Chondrocyte (in vitro differentiated cells): ENCODE measurements around the gene TOX2. TPM values are rescaled to one million over a fixed set of nuclear protein-coding genes. Genes with fewer than 3 reads are reported as not detected.

Experiments
- DNase-seq: peaks from one replicate; pipeline ENCODE4 v3.0.0; 2021; ENCODE audit warnings: mixed read lengths, low spot score
- H3K27ac Mint-ChIP-seq: one replicate; pipeline ENCODE4 v1.8.0; 2021; ENCODE audit warnings: mild to moderate bottlenecking, moderate library complexity, mixed read lengths; ENCODE audit not compliant: unreplicated experiment
- H3K27me3 Mint-ChIP-seq: 2 replicates; pipeline ENCODE4 v1.8.0; 2021; ENCODE audit warnings: low read depth, mixed read lengths
- H3K36me3 Mint-ChIP-seq: 2 replicates; pipeline ENCODE4 v1.8.0; 2021; ENCODE audit warnings: low read depth, mixed read lengths
- H3K4me1 Mint-ChIP-seq: 2 replicates; pipeline ENCODE4 v1.8.0; 2021; ENCODE audit warnings: low read depth, mild to moderate bottlenecking, mixed read lengths
- H3K4me3 Mint-ChIP-seq: one replicate; pipeline ENCODE4 v1.8.0; 2021; ENCODE audit warnings: mild to moderate bottlenecking, moderate library complexity, mixed read lengths; ENCODE audit not compliant: unreplicated experiment
- H3K9me3 Mint-ChIP-seq: 2 replicates; pipeline ENCODE4 v1.8.0; 2021; ENCODE audit warnings: low read depth, mixed read lengths
- total RNA-seq: library from RNA; stranded (reverse); gene quantifications from 3 replicates; pipeline ENCODE4 v1.2.1, GENCODE V29; 2021
- TF ChIP-seq, protein P1 (sequence below): fragments of 200-600 bp; sonication (generic); IDR thresholded peaks from 2 replicates; pipeline ENCODE4 v1.5.0; 2021; ENCODE audit warnings: antibody characterized with exemption, mild to moderate bottlenecking, moderate library complexity

The TOX2 gene
- total RNA-seq, 1 donor from 2014 or later, result 0.12 TPM

GRCh38 chr20:44115762-44116644, 201.4 kb downstream of the TOX2 start:
- H3K4me3 Mint-ChIP-seq, result no peak overlapping the region
- peak overlapping the region; percentile 57 for H3K27ac Mint-ChIP-seq
- H3K9me3 Mint-ChIP-seq, result no peaks in the 10 kb centered on the region
- H3K36me3 Mint-ChIP-seq, result peaks cover 22% of the 10 kb centered on the region
- TF ChIP-seq, protein P1, sequence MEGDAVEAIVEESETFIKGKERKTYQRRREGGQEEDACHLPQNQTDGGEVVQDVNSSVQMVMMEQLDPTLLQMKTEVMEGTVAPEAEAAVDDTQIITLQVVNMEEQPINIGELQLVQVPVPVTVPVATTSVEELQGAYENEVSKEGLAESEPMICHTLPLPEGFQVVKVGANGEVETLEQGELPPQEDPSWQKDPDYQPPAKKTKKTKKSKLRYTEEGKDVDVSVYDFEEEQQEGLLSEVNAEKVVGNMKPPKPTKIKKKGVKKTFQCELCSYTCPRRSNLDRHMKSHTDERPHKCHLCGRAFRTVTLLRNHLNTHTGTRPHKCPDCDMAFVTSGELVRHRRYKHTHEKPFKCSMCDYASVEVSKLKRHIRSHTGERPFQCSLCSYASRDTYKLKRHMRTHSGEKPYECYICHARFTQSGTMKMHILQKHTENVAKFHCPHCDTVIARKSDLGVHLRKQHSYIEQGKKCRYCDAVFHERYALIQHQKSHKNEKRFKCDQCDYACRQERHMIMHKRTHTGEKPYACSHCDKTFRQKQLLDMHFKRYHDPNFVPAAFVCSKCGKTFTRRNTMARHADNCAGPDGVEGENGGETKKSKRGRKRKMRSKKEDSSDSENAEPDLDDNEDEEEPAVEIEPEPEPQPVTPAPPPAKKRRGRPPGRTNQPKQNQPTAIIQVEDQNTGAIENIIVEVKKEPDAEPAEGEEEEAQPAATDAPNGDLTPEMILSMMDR, result no peak
- no peak for DNase-seq
- H3K27me3 Mint-ChIP-seq, result no peaks in the 10 kb centered on the region
- peaks cover 41% of the 10 kb centered on the region for H3K4me1 Mint-ChIP-seq

DNA sequence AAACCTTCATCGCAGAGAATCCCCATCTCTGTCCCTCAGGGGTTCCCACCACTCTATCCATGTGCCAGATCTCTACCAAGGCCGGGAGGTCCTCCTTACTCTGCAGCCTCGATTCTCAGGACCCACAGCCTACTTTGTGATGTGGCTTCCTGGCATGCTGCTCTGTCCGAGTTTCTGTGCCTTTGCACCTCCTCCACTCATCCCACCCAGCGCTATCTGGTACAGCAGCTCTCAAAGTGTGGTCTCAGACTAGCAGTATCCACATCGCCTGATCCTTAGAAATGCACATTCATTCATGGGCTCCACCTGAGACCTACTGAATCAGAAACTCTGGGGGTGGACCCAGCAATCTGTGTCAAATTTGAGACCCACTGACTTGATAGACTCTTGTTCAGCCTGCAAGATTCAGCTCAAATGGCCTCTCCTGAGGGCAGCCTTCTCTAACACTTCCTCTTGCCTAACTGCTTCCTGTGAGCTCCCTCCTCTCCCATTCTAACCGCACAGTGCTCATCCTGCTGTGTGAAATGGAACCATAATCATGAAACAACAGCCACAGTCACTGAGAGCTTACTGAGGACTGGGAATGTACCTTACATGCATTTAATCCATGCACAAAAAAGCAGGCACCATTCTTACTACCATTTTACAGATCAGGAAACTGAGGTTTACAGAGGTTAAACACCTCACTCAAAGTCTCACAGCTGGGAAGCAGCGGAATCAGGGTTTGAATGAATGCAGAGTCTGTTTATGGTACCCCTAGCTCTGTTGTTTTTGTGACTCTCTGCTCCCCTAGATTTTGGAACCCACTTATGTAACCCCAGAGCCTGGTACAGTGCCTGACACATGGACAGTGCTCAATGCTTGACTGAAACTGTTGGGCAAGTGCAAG, 202.9 kb downstream of the TOX2 start:
- Mint-ChIP-seq H3K27ac (peak overlapping the region; percentile 57), H3K4me3 (no peak overlapping the region), H3K36me3 (peaks cover 18% of the 10 kb centered on the region), H3K27me3 (no peaks in the 10 kb centered on the region), H3K4me1 (peaks cover 29% of the 10 kb centered on the region), H3K9me3 (no peaks in the 10 kb centered on the region)
- TF ChIP-seq, protein P1, result no peak
- DNase-seq, result no peak

DNA sequence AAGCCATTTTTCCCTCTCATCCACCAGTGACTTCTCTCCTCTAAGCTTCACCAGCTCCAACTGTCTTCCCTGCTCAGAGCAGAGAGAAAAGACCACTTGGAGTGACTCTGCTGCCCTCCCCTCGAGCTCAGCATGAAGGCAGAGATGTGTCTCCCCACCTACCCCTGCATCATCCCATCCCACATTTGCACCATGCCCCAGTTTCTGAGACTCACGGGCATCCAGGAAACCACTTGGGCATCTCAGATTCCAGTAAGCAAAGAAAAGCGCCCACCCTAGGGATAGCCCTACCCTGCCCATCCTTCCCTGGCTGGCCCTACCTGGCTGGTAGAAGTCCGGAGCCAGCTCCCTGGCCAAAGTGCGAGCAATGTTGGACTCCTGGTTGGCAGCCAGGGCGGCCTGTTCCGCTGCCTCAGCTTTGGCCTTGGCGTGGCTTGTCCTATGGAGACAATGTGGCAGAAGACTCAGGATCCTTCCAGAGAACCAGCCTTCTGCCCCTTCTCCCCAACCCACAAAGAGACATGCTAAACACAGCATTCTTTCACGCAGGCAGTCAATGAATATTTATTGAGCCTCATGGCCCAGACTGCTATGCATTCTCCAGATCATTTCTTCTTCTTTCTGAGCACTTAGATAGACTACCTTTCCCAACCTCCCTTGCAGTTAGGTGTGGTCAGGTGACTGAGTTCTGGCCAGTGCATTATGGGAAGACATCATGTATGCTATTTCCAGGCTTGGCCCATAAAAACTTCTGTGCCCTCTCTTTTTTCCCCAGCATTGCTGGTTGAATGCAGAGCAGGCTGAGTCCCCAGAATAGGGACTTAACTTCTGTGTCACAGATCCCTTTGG, 203.8 kb downstream of the TOX2 start:
- Mint-ChIP-seq H3K27me3 (no peaks in the 10 kb centered on the region), H3K4me1 (peaks cover 24% of the 10 kb centered on the region), H3K9me3 (no peaks in the 10 kb centered on the region), H3K27ac (no peak overlapping the region), H3K36me3 (peaks cover 13% of the 10 kb centered on the region), H3K4me3 (no peak overlapping the region)
- TF ChIP-seq, protein P1, result no peak
- DNase-seq, result no peak

Other genes starting within 250 kb of the TOX2 start
- gene MYBL2, start 247.7 kb upstream of the TOX2 start, total RNA-seq, result 14.6 to 16.8 TPM (median 15.7 TPM) in 3 replicates
- not detected in 3 replicates for gene GTSF1L, start 187.8 kb upstream of the TOX2 start, total RNA-seq